Liver (tissue), 9 donors: ENCODE data around the gene TOGARAM2. TPM values are rescaled to one million over a fixed set of nuclear protein-coding genes. Genes with fewer than 3 reads are reported as not detected.

Experiments
- DNase-seq: peaks from one replicate; pipeline ENCODE4 v3.0.0-alpha.2; 2017; ENCODE audit warnings: low spot score
- H3K27ac ChIP-seq, 2 donors: one replicate each; pipeline ENCODE4 v1.7.0; 2013; ENCODE audit warnings: inconsistent platforms in 2 of 2, low read length in 2 of 2, control low read depth in 1 of 2, low read depth in 1 of 2, mild to moderate bottlenecking in 1 of 2
- H3K27me3 ChIP-seq, 4 donors: one replicate each; pipeline versions ENCODE4 v1.6.1 to v1.7.0; 2013; ENCODE audit warnings: low read length in 3 of 4, inconsistent platforms in 1 of 4, mild to moderate bottlenecking in 1 of 4, moderate library complexity in 1 of 4; ENCODE audit not compliant: control insufficient read depth in 4 of 4, insufficient read depth in 4 of 4
- H3K36me3 ChIP-seq, 4 donors: one replicate each; pipeline versions ENCODE4 v1.6.1 to v1.7.0; 2013; ENCODE audit warnings: low read length in 3 of 4, mild to moderate bottlenecking in 3 of 4, low read depth in 1 of 4, moderate library complexity in 1 of 4; ENCODE audit not compliant: control insufficient read depth in 4 of 4, insufficient read depth in 3 of 4
- H3K4me1 ChIP-seq, 4 donors: one replicate each; pipeline versions ENCODE4 v1.6.1 to v1.7.0; 2013; ENCODE audit warnings: low read length in 3 of 4, mild to moderate bottlenecking in 3 of 4, moderate library complexity in 1 of 4; ENCODE audit not compliant: control insufficient read depth in 4 of 4, insufficient read depth in 4 of 4
- H3K4me3 ChIP-seq, 3 donors: one replicate each; pipeline versions ENCODE4 v1.6.1 to v1.7.0; 2013; ENCODE audit warnings: low read length in 3 of 3, control low read depth in 1 of 3, low read depth in 1 of 3, mild to moderate bottlenecking in 1 of 3
- H3K9ac ChIP-seq, 2 donors: one replicate each; pipeline ENCODE4 v1.7.0; 2013; ENCODE audit warnings: low read length in 2 of 2, mild to moderate bottlenecking in 2 of 2, moderate library complexity in 2 of 2, control low read depth in 1 of 2, low read depth in 1 of 2
- H3K9me3 ChIP-seq, 4 donors: one replicate each; pipeline versions ENCODE4 v1.6.1 to v1.7.0; 2013; ENCODE audit warnings: low read length in 3 of 4; ENCODE audit not compliant: control insufficient read depth in 4 of 4
- CTCF ChIP-seq: fragments of 150-350 bp; IDR thresholded peaks from 2 replicates; pipeline ENCODE4 v1.5.1; 2017; ENCODE audit warnings: improper control_type of control experiment, low read depth, low read length; ENCODE audit not compliant: missing input control
- EGR1 ChIP-seq, 2 donors: IDR thresholded peaks; 2 replicates each; pipeline ENCODE4 v1.6.1; 2016 to 2018; ENCODE audit warnings: antibody characterized with exemption in 2 of 2, low read depth in 2 of 2
- FOXA2 ChIP-seq: IDR thresholded peaks from 2 replicates; pipeline ENCODE4 v1.6.1; 2016; ENCODE audit warnings: antibody characterized with exemption
- HNF4A ChIP-seq, 2 donors: conservative IDR thresholded peaks; 2 replicates each; pipeline ENCODE4 v1.6.1; 2016; ENCODE audit warnings: antibody characterized with exemption in 2 of 2, mild to moderate bottlenecking in 2 of 2
- HNF4G ChIP-seq: IDR thresholded peaks from 2 replicates; pipeline ENCODE4 v1.6.1; 2016; ENCODE audit warnings: antibody characterized with exemption
- NR2F2 ChIP-seq: IDR thresholded peaks from 2 replicates; pipeline ENCODE4 v1.6.1; 2016; ENCODE audit warnings: antibody characterized with exemption
- REST ChIP-seq: IDR thresholded peaks from 2 replicates; pipeline ENCODE4 v1.6.1; 2016; ENCODE audit warnings: antibody characterized with exemption, mild to moderate bottlenecking
- RXRA ChIP-seq, 2 donors: IDR thresholded peaks; 2 replicates each; pipeline ENCODE4 v1.6.1; 2017 to 2018; ENCODE audit warnings: antibody characterized with exemption in 2 of 2, mild to moderate bottlenecking in 1 of 2
- SP1 ChIP-seq: IDR thresholded peaks from 2 replicates; pipeline ENCODE4 v1.6.1; 2018; ENCODE audit warnings: antibody characterized with exemption, mild to moderate bottlenecking
- TAF1 ChIP-seq: conservative IDR thresholded peaks from 2 replicates; pipeline ENCODE4 v1.6.1; 2016; ENCODE audit warnings: antibody characterized with exemption, mild to moderate bottlenecking
- YY1 ChIP-seq: IDR thresholded peaks from 2 replicates; pipeline ENCODE4 v1.6.1; 2016; ENCODE audit warnings: antibody characterized with exemption, mild to moderate bottlenecking
- ZBTB33 ChIP-seq: IDR thresholded peaks from 2 replicates; pipeline ENCODE4 v1.6.1; 2016; ENCODE audit warnings: antibody characterized with exemption
- WGBS: extraction: QIAGEN DNeasy Blood & Tissue Kit; methylation state at CpG from one replicate; pipeline ENCODE4 v1.1.7; 2013; 5-methylcytosine and 5-hydroxymethylcytosine counted together
- polyA plus RNA-seq, 2 donors: library from polyadenylated mRNA; stranded (reverse) in 1 of 2; unstranded in 1 of 2; fragments of 200-250 nt in 1 of 2; fragments of >200 nt in 1 of 2; fragmentation: Nextera tagmentation in 1 of 2; extraction: Ambion mirVana in 1 of 2; gene quantifications; one replicate each; pipeline versions ENCODE4 v1.2.1 to v1.2.3, GENCODE V29; 2013 to 2015
- total RNA-seq, 2 donors: library from RNA; depleted of rRNA; stranded (reverse); fragments of >200 nt; gene quantifications; one replicate each; pipeline ENCODE4 v1.2.3, GENCODE V29; 2014
- TF ChIP-seq, protein P1 (sequence below): IDR thresholded peaks from 2 replicates; pipeline ENCODE4 v1.6.1; 2016; ENCODE audit warnings: antibody characterized with exemption
- donor health status: healthy.
- donor health status: healthy.
- donor health status: healthy.
- donor health status: healthy.
- donor health status: healthy.

Gene TOGARAM2
- total and polyA plus RNA-seq, 4 donors = 0.15 to 0.42 (median 0.19) TPM; not detected in 1

DNA sequence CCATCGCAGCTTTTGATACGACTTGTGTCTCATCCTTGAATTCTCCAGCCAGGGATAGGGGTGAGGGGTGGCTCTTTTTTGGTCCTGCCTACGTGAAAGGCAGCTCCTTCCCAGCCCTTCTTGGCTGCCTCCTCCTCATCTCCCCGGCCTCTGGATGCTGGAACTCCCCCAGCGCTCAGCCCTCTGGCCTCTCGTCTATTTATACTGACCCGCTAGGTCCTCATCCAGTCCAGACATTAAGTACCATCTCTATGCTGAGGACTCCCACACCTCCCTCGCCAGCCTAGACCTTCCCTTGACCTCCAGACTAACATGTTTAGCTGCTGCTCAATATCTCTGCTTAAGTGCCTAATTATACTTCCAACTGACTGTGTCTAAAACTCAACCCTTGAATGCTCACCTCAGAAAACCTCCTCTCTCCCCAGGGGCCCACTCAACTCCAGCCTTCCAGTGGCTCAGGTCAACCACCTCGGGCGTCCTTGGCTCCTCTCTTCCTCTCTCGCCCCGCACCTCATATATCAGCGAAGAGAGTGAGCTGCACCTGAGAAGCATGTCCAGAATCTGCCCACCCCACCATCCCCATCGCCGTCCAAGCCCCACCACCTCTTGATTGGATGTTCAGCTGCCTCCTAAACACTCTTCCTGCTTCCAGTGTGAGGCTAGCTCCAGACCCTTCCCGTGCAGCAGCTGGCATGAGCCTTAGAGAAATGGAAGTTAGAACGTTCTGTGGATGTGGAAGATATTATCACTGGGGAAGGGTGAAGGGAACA, 34.8 kb downstream of the TOGARAM2 start:
- WGBS = 78% methylated on average over 17 of the region's 17 CpGs
- H3K4me3 ChIP-seq = no peak overlapping the region
- no peaks in the 10 kb centered on the region for H3K9me3 ChIP-seq
- H3K9ac ChIP-seq = no peak overlapping the region
- TF ChIP-seq RXRA (IDR thresholded peaks at IDR 0.05) (no peak), NR2F2 (peak; percentile 31)
- H3K36me3 ChIP-seq = no peaks in the 10 kb centered on the region
- H3K4me1 ChIP-seq = peaks cover 0 to 4% (median 0%) of the 10 kb centered on the region in 4 donors
- peak overlapping the region in 1 of 2 donors; percentile 22 for H3K27ac ChIP-seq
- H3K27me3 ChIP-seq = no peaks in the 10 kb centered on the region
- no peak for DNase-seq

DNA sequence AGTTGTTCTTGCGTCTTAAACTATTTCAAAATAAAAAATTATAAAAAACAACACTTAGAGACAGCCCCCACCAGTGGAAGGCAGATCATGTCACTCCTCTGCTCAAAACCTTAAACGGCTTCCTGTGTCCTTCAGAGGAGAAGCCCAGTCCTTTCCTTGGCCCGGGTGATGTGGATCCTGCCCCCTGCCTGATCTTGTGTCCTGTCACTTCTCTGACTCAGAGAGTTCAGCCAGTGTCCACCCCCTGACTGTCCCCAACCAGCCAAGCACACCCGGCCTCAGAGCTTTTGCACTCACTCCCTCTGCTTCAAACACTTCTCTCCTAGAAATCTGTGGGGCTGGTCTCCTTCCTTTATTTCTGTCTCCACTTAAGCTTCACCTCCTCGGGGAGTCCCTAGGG, 35.4 kb downstream of the TOGARAM2 start:
- peaks cover 0 to 1% (median 0%) of the 10 kb centered on the region in 4 donors for H3K27me3 ChIP-seq
- no peaks in the 10 kb centered on the region for H3K9me3 ChIP-seq
- H3K27ac ChIP-seq = peak overlapping the region in 1 of 2 donors; percentile 52
- 52% methylated on average over 5 of the region's 5 CpGs for WGBS
- H3K9ac ChIP-seq = no peak overlapping the region
- no peaks in the 10 kb centered on the region for H3K36me3 ChIP-seq
- no peak overlapping the region for H3K4me3 ChIP-seq
- no peaks in the 10 kb centered on the region for H3K4me1 ChIP-seq
- TF ChIP-seq NR2F2 (peak; percentile 42), REST (no peak)
- no peak for DNase-seq

DNA sequence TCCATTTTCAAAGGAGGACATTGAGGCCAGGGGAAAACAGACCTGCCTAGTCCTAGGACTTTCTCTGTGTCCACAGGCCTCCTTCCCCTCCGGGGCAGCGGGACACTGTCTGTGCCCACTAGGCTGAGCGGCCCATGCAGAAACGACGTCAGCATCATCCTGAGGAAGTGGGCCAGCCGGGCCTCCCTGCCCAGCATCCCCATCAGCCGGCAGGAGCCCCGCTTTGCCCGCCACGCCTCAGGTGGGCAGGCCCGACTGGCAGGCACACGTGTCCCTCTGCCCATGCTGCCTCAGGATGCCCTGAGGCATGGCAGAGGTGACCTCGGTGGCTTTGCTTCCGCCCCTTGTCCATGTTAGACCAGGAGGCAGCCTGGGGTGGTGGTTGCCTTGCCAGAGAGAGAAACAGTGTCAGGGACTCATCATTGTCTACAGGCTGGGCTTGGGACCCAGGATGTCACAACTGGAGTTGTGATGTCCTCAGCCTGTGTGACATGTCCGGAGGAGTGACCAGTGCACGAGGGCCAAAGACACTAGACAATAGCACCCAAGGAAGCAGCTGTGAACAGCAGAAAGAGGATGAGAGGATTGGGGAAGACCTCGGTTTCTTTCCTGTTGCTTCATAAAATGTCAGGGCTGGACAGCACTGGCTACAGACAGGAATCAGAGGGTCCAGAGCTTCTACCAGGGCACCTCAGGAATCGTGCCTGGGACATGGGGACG, 36.8 kb downstream of the TOGARAM2 start:
- no peak overlapping the region for H3K4me3 ChIP-seq
- H3K36me3 ChIP-seq = no peaks in the 10 kb centered on the region
- no peaks in the 10 kb centered on the region for H3K4me1 ChIP-seq
- H3K9me3 ChIP-seq = no peaks in the 10 kb centered on the region
- peaks cover 0 to 2% (median 0%) of the 10 kb centered on the region in 4 donors for H3K27me3 ChIP-seq
- 89% methylated on average over 19 of the region's 19 CpGs for WGBS
- no peak for DNase-seq
- H3K27ac ChIP-seq = no peak overlapping the region
- H3K9ac ChIP-seq = no peak overlapping the region
- TF ChIP-seq TAF1 = no peak
- no peak for TF ChIP-seq HNF4G
- TF ChIP-seq HNF4A (conservative IDR thresholded peaks at IDR 0.05) = no peak
- no peak for TF ChIP-seq FOXA2
- no peak for TF ChIP-seq RXRA (IDR thresholded peaks at IDR 0.05)
- no peak for TF ChIP-seq SP1
- TF ChIP-seq NR2F2 = no peak
- TF ChIP-seq EGR1 (IDR thresholded peaks at IDR 0.05; ENCODE audit: low read depth in 2 of 2) = no peak
- no peak for TF ChIP-seq ZBTB33
- TF ChIP-seq CTCF = no peak
- no peak for TF ChIP-seq REST
- TF ChIP-seq, protein P1, sequence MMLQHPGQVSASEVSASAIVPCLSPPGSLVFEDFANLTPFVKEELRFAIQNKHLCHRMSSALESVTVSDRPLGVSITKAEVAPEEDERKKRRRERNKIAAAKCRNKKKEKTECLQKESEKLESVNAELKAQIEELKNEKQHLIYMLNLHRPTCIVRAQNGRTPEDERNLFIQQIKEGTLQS = no peak
- TF ChIP-seq YY1 = no peak
